Epithelial cell of prostate (primary cell): Measurements from ENCODE around the gene SLC30A1.
"Not testable (repeated sequence)": the region's sequence is repeated elsewhere in the genome, so short reads cannot be mapped to it uniquely, and the experiment has no call there.

Experiments used
- DNase-seq: peaks from one replicate; pipeline ENCODE4 v3.0.0-alpha.2; 2011; ENCODE audit warnings: low read depth, low spot score
- H3K27ac ChIP-seq: fragments of 450-650 bp; 2 replicates; pipeline ENCODE4 v1.5.1; 2017; ENCODE audit warnings: mild to moderate bottlenecking

The SLC30A1 gene

GRCh38 chr1:211551638-211552460 lies 27.1 kb downstream of the SLC30A1 start:
- peak; percentile 39 for DNase-seq
- H3K27ac ChIP-seq = peak overlapping the region; percentile 96

- H3K27ac ChIP-seq = peak overlapping the region; percentile 6
Measured at GRCh38 chr1:211549092-211549711, 29.8 kb downstream of the SLC30A1 start.

GRCh38 chr1:211548321-211549091 lies 30.5 kb downstream of the SLC30A1 start:
- DNase-seq = no peak
- H3K27ac ChIP-seq = peak overlapping the region; percentile 6

More at GRCh38 chr1:211549092-211549711, 29.8 kb downstream of the SLC30A1 start:
- DNase-seq = no peak

- no peak for DNase-seq
- H3K27ac ChIP-seq = no peak overlapping the region
Measured at GRCh38 chr1:211547710-211548109, 31.3 kb downstream of the SLC30A1 start.

GRCh38 chr1:211546543-211546942 lies 32.4 kb downstream of the SLC30A1 start:
- DNase-seq = no peak
- H3K27ac ChIP-seq = no peak overlapping the region

- DNase-seq = no peak
- no peak overlapping the region for H3K27ac ChIP-seq
Measured at GRCh38 chr1:211543025-211543424, 35.9 kb downstream of the SLC30A1 start.

GRCh38 chr1:211541720-211542477 lies 37.1 kb downstream of the SLC30A1 start:
- DNase-seq = no peak
- H3K27ac ChIP-seq = no peak overlapping the region

- DNase-seq = no peak
Measured at GRCh38 chr1:211541278-211541677, 37.7 kb downstream of the SLC30A1 start.

GRCh38 chr1:211540824-211541223 lies 38.1 kb downstream of the SLC30A1 start:
- not testable (repeated sequence) for H3K27ac ChIP-seq, DNase-seq

More at GRCh38 chr1:211541278-211541677, 37.7 kb downstream of the SLC30A1 start:
- H3K27ac ChIP-seq = no peak overlapping the region

GRCh38 chr1:211538287-211538686 lies 40.7 kb downstream of the SLC30A1 start:
- no peak overlapping the region for H3K27ac ChIP-seq
- no peak for DNase-seq

- H3K27ac ChIP-seq = no peak overlapping the region
- no peak for DNase-seq
Measured at GRCh38 chr1:211537253-211537652, 41.7 kb downstream of the SLC30A1 start.

- no peak overlapping the region for H3K27ac ChIP-seq
- DNase-seq = no peak
Measured at GRCh38 chr1:211536606-211537005, 42.4 kb downstream of the SLC30A1 start.

GRCh38 chr1:211535346-211535745 lies 43.6 kb downstream of the SLC30A1 start:
- DNase-seq = no peak
- no peak overlapping the region for H3K27ac ChIP-seq

- no peak for DNase-seq
- no peak overlapping the region for H3K27ac ChIP-seq
Measured at GRCh38 chr1:211534545-211535291, 44.2 kb downstream of the SLC30A1 start.

- DNase-seq = no peak
Measured at GRCh38 chr1:211532088-211532444, 46.9 kb downstream of the SLC30A1 start.

GRCh38 chr1:211531194-211532087 lies 47.5 kb downstream of the SLC30A1 start:
- no peak overlapping the region for H3K27ac ChIP-seq
- DNase-seq = no peak

More at GRCh38 chr1:211532088-211532444, 46.9 kb downstream of the SLC30A1 start:
- no peak overlapping the region for H3K27ac ChIP-seq

GRCh38 chr1:211530102-211530501 lies 48.9 kb downstream of the SLC30A1 start:
- H3K27ac ChIP-seq = no peak overlapping the region
- DNase-seq = no peak

GRCh38 chr1:211529453-211529852 lies 49.5 kb downstream of the SLC30A1 start:
- DNase-seq = no peak
- H3K27ac ChIP-seq = no peak overlapping the region
